Measurements from ENCODE around the gene SERINC5.

GRCh38 chr5:80159133-80159815 lies 96.6 kb downstream of the SERINC5 start:
- TF ChIP-seq CTCF (IDR thresholded peaks at IDR 0.05), result no peak
- no peak for TF ChIP-seq JUND (IDR thresholded peaks at IDR 0.05)
- no peak for TF ChIP-seq MXI1 (IDR thresholded peaks at IDR 0.05; ENCODE audit: low read depth, low read length)
- no peak for TF ChIP-seq EZH2phosphoT487 (IDR thresholded peaks at IDR 0.05; ENCODE audit: borderline replicate concordance, low read depth)
